ENCODE measurements around the gene RTKN.

DNA sequence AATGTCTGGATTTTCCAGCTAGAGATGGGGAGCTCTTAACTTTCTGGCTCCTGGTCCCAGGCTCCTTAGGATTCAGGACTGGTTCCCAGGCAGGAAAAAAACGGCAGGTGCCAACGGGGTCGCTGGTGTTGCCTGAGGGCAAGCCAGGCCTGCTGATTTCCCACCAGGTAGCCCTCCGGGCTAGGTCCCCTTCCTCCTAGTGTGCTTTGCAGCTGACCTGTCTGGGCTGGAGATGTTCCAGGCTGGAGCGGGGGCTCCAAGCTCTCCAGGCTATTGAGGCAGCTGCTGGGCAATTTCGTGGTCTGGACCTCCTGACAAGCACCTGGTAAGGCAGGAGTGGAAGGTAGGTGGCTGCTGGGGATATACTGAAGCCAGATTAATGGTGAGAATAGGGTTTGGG is 32.7 kb upstream of the RTKN start:
- TF ChIP-seq, protein P1, sequence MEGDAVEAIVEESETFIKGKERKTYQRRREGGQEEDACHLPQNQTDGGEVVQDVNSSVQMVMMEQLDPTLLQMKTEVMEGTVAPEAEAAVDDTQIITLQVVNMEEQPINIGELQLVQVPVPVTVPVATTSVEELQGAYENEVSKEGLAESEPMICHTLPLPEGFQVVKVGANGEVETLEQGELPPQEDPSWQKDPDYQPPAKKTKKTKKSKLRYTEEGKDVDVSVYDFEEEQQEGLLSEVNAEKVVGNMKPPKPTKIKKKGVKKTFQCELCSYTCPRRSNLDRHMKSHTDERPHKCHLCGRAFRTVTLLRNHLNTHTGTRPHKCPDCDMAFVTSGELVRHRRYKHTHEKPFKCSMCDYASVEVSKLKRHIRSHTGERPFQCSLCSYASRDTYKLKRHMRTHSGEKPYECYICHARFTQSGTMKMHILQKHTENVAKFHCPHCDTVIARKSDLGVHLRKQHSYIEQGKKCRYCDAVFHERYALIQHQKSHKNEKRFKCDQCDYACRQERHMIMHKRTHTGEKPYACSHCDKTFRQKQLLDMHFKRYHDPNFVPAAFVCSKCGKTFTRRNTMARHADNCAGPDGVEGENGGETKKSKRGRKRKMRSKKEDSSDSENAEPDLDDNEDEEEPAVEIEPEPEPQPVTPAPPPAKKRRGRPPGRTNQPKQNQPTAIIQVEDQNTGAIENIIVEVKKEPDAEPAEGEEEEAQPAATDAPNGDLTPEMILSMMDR (IDR thresholded peaks at IDR 0.05), result no peak
- TF ChIP-seq POLR2A (IDR thresholded peaks at IDR 0.05), result no peak
